Measurements from ENCODE around the gene TTC23L.

The TTC23L gene

DNA sequence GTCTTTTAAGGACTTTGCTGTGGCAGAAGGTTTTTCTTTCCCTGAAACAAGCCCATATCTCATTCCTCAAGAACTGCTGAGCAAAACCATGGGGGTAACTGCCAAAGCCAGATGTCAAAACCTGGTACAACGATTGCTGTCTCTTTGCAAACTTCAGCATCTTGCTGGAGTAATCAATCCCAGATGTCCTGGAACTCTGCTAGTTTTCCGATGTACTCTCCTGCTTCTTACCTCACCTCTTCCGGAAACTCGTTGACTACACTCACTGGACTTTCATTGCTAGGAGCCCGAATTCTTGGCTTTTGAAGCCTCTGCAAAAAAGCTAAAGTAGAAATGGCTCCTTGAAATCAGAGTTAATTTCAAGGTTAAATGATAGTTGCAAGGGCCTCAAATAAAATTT lies 53.0 kb downstream of the TTC23L start:
- TF ChIP-seq, protein P1, sequence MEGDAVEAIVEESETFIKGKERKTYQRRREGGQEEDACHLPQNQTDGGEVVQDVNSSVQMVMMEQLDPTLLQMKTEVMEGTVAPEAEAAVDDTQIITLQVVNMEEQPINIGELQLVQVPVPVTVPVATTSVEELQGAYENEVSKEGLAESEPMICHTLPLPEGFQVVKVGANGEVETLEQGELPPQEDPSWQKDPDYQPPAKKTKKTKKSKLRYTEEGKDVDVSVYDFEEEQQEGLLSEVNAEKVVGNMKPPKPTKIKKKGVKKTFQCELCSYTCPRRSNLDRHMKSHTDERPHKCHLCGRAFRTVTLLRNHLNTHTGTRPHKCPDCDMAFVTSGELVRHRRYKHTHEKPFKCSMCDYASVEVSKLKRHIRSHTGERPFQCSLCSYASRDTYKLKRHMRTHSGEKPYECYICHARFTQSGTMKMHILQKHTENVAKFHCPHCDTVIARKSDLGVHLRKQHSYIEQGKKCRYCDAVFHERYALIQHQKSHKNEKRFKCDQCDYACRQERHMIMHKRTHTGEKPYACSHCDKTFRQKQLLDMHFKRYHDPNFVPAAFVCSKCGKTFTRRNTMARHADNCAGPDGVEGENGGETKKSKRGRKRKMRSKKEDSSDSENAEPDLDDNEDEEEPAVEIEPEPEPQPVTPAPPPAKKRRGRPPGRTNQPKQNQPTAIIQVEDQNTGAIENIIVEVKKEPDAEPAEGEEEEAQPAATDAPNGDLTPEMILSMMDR (conservative IDR thresholded peaks at IDR 0.05) = no peak
- no peak overlapping the region for H3K27ac ChIP-seq

- H3K27ac ChIP-seq = no peak overlapping the region
- TF ChIP-seq, protein P1 (conservative IDR thresholded peaks at IDR 0.05) = no peak
Observed at GRCh38 chr5:34892414-34892813, 53.5 kb downstream of the TTC23L start.

DNA sequence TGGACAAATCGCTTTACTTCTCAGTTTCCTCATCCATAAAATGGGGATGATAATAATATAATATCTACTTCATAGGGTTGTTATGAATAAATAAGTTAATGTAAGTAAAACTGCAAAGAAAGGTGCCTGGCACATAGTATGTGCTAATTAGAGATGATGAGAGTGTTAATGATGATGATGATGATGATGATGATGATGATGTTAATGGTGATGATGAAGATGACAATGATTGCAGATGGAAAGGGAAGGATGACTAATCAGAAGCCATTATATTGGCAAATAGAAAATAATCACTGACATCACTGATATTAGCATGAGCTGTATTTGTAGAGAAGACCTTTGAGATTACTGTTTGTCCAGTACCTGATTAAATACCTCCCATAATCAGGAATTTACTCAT lies 55.8 kb downstream of the TTC23L start:
- TF ChIP-seq, protein P1 (conservative IDR thresholded peaks at IDR 0.05) = no peak
- no peak overlapping the region for H3K27ac ChIP-seq

DNA sequence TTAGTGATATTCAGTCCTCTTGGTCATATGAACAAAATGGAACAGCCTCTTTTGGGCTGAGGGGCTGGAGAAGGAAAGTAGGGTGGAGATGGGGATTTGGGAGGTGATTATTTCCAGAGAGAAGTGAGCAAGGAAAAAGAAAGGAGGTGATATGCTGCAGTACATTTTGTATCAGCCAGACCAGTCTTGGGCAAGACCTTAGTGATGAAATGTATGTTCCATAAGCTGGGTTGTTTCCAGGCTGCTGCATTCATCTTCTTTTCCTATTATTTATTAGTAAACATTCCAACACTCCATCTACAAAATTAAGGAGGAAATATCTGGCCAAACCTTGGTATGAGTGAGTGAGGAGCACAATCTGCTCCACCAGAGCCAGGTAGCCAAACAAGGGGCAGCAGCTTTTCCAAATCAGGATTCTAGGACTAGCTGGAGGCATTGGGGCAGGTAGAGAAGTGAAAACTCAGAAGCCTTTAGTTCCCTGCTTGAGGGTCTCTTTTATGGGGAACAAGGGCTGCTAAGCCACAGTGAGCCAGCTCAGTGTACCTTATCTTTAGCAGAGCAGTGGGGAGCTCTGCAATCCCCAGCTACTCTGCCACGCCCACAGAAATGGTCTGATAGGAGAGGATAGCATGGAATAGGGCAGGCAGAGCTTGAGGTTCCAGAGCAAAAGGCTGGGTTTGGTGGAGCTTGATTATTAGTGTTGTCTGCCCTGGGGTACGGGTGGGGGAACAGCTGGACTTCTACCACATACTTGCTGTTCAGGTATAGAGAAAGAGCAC lies 56.9 kb downstream of the TTC23L start:
- no peak overlapping the region for H3K27ac ChIP-seq
- TF ChIP-seq, protein P1 (conservative IDR thresholded peaks at IDR 0.05) = no peak

DNA sequence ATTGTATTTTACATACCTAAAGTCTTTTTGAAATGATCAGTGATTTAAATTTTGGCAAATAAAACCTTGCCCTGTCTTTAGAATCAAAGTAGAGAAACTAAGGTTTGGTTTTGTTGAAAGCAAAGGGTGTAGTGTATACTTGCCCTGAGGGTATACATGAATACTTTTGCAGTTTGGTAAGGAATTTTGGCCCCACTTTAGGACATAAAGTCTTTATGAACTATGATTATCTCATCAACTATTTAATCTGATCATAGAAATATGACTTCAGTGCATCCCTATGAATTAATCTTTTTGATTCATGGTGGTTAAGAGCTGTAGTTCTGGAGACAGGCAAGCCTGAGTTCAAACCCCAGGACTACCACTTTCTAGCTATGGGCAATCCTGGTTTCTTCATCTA lies 58.7 kb downstream of the TTC23L start:
- H3K27ac ChIP-seq = no peak overlapping the region; the same call in 1 of the 2 replicates
- TF ChIP-seq, protein P1 (conservative IDR thresholded peaks at IDR 0.05) = no peak

GRCh38 chr5:34898258-34898895 lies 59.4 kb downstream of the TTC23L start:
- no peak overlapping the region; the same call in 1 of the 2 replicates for H3K27ac ChIP-seq
- TF ChIP-seq, protein P1 (conservative IDR thresholded peaks at IDR 0.05) = peak; percentile 95

GRCh38 chr5:34899066-34899465 lies 60.1 kb downstream of the TTC23L start:
- TF ChIP-seq, protein P1 (conservative IDR thresholded peaks at IDR 0.05) = no peak
- H3K27ac ChIP-seq = no peak overlapping the region

Data from VCaP (cell line).